HG02885 (cell line): ENCODE measurements around the gene ZER1.
A peak's percentile ranks its signal among the peaks of the same experiment; 100 is the strongest.
"Not testable (repeated sequence)": the region's sequence is repeated elsewhere in the genome, so short reads cannot be mapped to it uniquely, and the experiment has no call there.

Source experiments
- ATAC-seq: cut with Tn5 transposase; IDR thresholded peaks from one replicate; pipeline ENCODE4 v1.9.1; 2021; ENCODE audit warnings: mild to moderate bottlenecking; ENCODE audit not compliant: unreplicated experiment, poor library complexity

Gene ZER1

GRCh38 chr9:128699096-128699795 is 72.5 kb downstream of the ZER1 start:
- ATAC-seq = not testable (repeated sequence)

- no peak for ATAC-seq
Observed at GRCh38 chr9:128696923-128697707, 74.6 kb downstream of the ZER1 start.

GRCh38 chr9:128694344-128694743 is 77.4 kb downstream of the ZER1 start:
- no peak for ATAC-seq

- ATAC-seq = not testable (repeated sequence)
Observed at GRCh38 chr9:128693738-128694137, 78.0 kb downstream of the ZER1 start.

- no peak for ATAC-seq
Observed at GRCh38 chr9:128690684-128691034, 81.1 kb downstream of the ZER1 start.

- ATAC-seq = no peak
Observed at GRCh38 chr9:128689820-128690683, 81.7 kb downstream of the ZER1 start.

GRCh38 chr9:128689293-128689774 is 82.4 kb downstream of the ZER1 start:
- ATAC-seq = peak; percentile 29

GRCh38 chr9:128688501-128689292 is 83.0 kb downstream of the ZER1 start, which contains the start of gene SET:
Gene SET, plus strand, starts transcription at chr9:128689222. Its CDS starts 361 bp downstream, at chr9:128689583.
- ATAC-seq = peak; percentile 80

GRCh38 chr9:128687453-128687852 is 84.3 kb downstream of the ZER1 start:
- no peak for ATAC-seq

GRCh38 chr9:128685636-128686489 is 85.9 kb downstream of the ZER1 start:
- no peak for ATAC-seq

GRCh38 chr9:128684325-128685199 is 87.2 kb downstream of the ZER1 start:
- ATAC-seq = peak; percentile 28

GRCh38 chr9:128684065-128684324 is 87.7 kb downstream of the ZER1 start:
- no peak for ATAC-seq

GRCh38 chr9:128683340-128684064 is 88.2 kb downstream of the ZER1 start:
- ATAC-seq = no peak
